GM21423 (cell line): ENCODE measurements around the gene FBXW4.

Source experiments
- ATAC-seq: cut with Tn5 transposase; IDR thresholded peaks from one replicate; pipeline ENCODE4 v1.9.1; 2021; ENCODE audit warnings: mild to moderate bottlenecking, moderate library complexity; ENCODE audit not compliant: unreplicated experiment

FBXW4 gene

GRCh38 chr10:101694674-101695403, at the start of gene FBXW4:
Gene FBXW4 (minus strand): TSS chr10:101695170. CDS start chr10:101695105, 65 bp downstream.
- ATAC-seq: peak; percentile 56

GRCh38 chr10:101744267-101744666, 49.3 kb upstream of the FBXW4 start:
- ATAC-seq: no peak

- no peak for ATAC-seq
Measured at GRCh38 chr10:101741938-101742337, 47.0 kb upstream of the FBXW4 start.

- no peak for ATAC-seq
Measured at GRCh38 chr10:101736666-101737065, 41.7 kb upstream of the FBXW4 start.

GRCh38 chr10:101732096-101732495, 37.1 kb upstream of the FBXW4 start:
- ATAC-seq: no peak

GRCh38 chr10:101726115-101726387, 31.1 kb upstream of the FBXW4 start:
- ATAC-seq: no peak

GRCh38 chr10:101725296-101726114, 30.5 kb upstream of the FBXW4 start:
- ATAC-seq: no peak

- ATAC-seq: no peak
Measured at GRCh38 chr10:101724446-101724845, 29.5 kb upstream of the FBXW4 start.

GRCh38 chr10:101723176-101723575, 28.2 kb upstream of the FBXW4 start:
- ATAC-seq: no peak

- no peak for ATAC-seq
Measured at GRCh38 chr10:101721806-101722205, 26.8 kb upstream of the FBXW4 start.

- no peak for ATAC-seq
Measured at GRCh38 chr10:101720606-101721230, 25.7 kb upstream of the FBXW4 start.

- ATAC-seq: no peak
Measured at GRCh38 chr10:101718690-101719275, 23.8 kb upstream of the FBXW4 start.

- no peak for ATAC-seq
Measured at GRCh38 chr10:101716891-101717659, 22.1 kb upstream of the FBXW4 start.

- ATAC-seq: no peak
Measured at GRCh38 chr10:101712997-101713396, 18.0 kb upstream of the FBXW4 start.

GRCh38 chr10:101710793-101711192, 15.8 kb upstream of the FBXW4 start:
- ATAC-seq: no peak

- no peak for ATAC-seq
Measured at GRCh38 chr10:101710059-101710695, 15.2 kb upstream of the FBXW4 start.

GRCh38 chr10:101709359-101710058, 14.5 kb upstream of the FBXW4 start:
- no peak for ATAC-seq

- ATAC-seq: no peak
Measured at GRCh38 chr10:101708870-101709269, 13.9 kb upstream of the FBXW4 start.

- no peak for ATAC-seq
Measured at GRCh38 chr10:101708073-101708472, 13.1 kb upstream of the FBXW4 start.

- ATAC-seq: no peak
Measured at GRCh38 chr10:101704331-101704730, 9.4 kb upstream of the FBXW4 start.
